Endothelial cell of umbilical vein (primary cell): ENCODE measurements around the gene ITGAE. TPM values are rescaled to one million over a fixed set of nuclear protein-coding genes. Genes with fewer than 3 reads are reported as not detected.

ENCODE experiments used
- BruUV-seq: library from RNA; stranded (reverse); fragments of 400-500 nt; replicated peaks from 2 replicates; lab custom pipeline; 2021; lab: Mats Ljungman, UMichigan
- CTCF ChIA-PET: fragments of 300-600, 350-600 bp; sonication (Branson Sonifier 250); formaldehyde crosslinking; loops from one replicate; lab custom pipeline; 2021; ENCODE audit warnings: antibody characterized with exemption, inconsistent platforms; lab: Charles Lee
- POLR2A ChIA-PET: fragments of 300-600, 350-600 bp; sonication (Branson Sonifier 250); formaldehyde crosslinking; loops from one replicate; lab custom pipeline; 2021; ENCODE audit warnings: antibody characterized with exemption, inconsistent platforms; lab: Charles Lee
- DNase-seq: peaks from one replicate; pipeline ENCODE4 v3.0.0-alpha.2; 2011; ENCODE audit warnings: low read depth, low spot score
- FAIRE-seq: peaks from 2 replicates; lab custom pipeline; 2011; peaks lifted over from hg19 to GRCh38; lab: Jason Lieb, UNC
- H2AFZ ChIP-seq: 2 replicates; pipeline ENCODE4 v1.6.0; 2012; ENCODE audit warnings: low read depth, low read length, control low read depth, inconsistent platforms
- H3K27ac ChIP-seq: 2 replicates; pipeline ENCODE4 v1.5.1; 2011; ENCODE audit warnings: low read depth, mild to moderate bottlenecking, control low read depth, low read length, moderate library complexity; ENCODE audit not compliant: insufficient read depth
- H3K27me3 ChIP-seq, 2 experiments: 2 replicates each; pipeline versions ENCODE4 v1.6.0 to v1.6.1; 2011; ENCODE audit warnings: low read length in 2 of 2, mixed read lengths in 1 of 2; ENCODE audit not compliant: control insufficient read depth in 2 of 2, insufficient read depth in 2 of 2
- H3K36me3 ChIP-seq, 2 experiments: 2 replicates in 1 of 2; 3 replicates in 1 of 2; pipeline ENCODE4 v1.5.1; 2011; ENCODE audit warnings: low read length in 2 of 2, mild to moderate bottlenecking in 1 of 2, moderate library complexity in 1 of 2; ENCODE audit not compliant: control insufficient read depth in 2 of 2, insufficient read depth in 2 of 2; ENCODE audit errors: extremely low read depth in 1 of 2
- H3K4me1 ChIP-seq: 3 replicates; pipeline ENCODE4 v1.5.1; 2011; ENCODE audit warnings: mild to moderate bottlenecking, low read length; ENCODE audit not compliant: control insufficient read depth, insufficient read depth; ENCODE audit errors: extremely low read depth
- H3K4me2 ChIP-seq: 2 replicates; pipeline ENCODE4 v1.6.1; 2011; ENCODE audit warnings: low read length, control low read depth, mixed read lengths; ENCODE audit not compliant: insufficient read depth
- H3K4me3 ChIP-seq, 3 experiments: fragments of 200-600 bp in 1 of 3; sonication (generic), shearing (Covaris generic) in 1 of 3; replicated peaks in 1 of 3; 2 replicates each; pipeline ENCODE4 v1.5.1; 2011 to 2016; ENCODE audit warnings: control low read depth in 3 of 3, low read length in 3 of 3, mild to moderate bottlenecking in 2 of 3, inconsistent platforms in 1 of 3, low read depth in 1 of 3, moderate library complexity in 1 of 3; ENCODE audit not compliant: insufficient read depth in 1 of 3
- H3K79me2 ChIP-seq: 2 replicates; pipeline ENCODE4 v1.6.0; 2012; ENCODE audit warnings: low read length, inconsistent platforms; ENCODE audit not compliant: control insufficient read depth, insufficient read depth
- H3K9ac ChIP-seq: replicated peaks from 2 replicates; pipeline ENCODE3; 2011; ENCODE audit warnings: low read length, control low read depth; ENCODE audit not compliant: insufficient read depth; ENCODE audit errors: extremely low read depth
- H3K9me1 ChIP-seq: replicated peaks from 3 replicates; pipeline ENCODE4 v1.6.0; 2011; ENCODE audit warnings: mild to moderate bottlenecking, low read length; ENCODE audit not compliant: control insufficient read depth, insufficient read depth; ENCODE audit errors: extremely low read depth
- H3K9me3 ChIP-seq: replicated peaks from 2 replicates; pipeline ENCODE4 v1.5.1; 2012; ENCODE audit warnings: low read length, inconsistent platforms; ENCODE audit not compliant: control insufficient read depth, insufficient read depth
- H4K20me1 ChIP-seq: replicated peaks from 2 replicates; pipeline ENCODE3; 2011; ENCODE audit warnings: mild to moderate bottlenecking, low read length; ENCODE audit not compliant: control insufficient read depth, insufficient read depth; ENCODE audit errors: extremely low read depth
- GATA2 ChIP-seq: IDR thresholded peaks from 2 replicates; pipeline ENCODE4 v1.7.0; 2011; ENCODE audit warnings: low read depth, mild to moderate bottlenecking, moderate library complexity, mixed read lengths, low read length; ENCODE audit not compliant: insufficient read length, insufficient read depth
- JUN ChIP-seq: IDR thresholded peaks from 2 replicates; pipeline ENCODE4 v1.6.1; 2011; ENCODE audit warnings: borderline replicate concordance, low read depth; ENCODE audit not compliant: insufficient read length, insufficient read depth
- POLR2A ChIP-seq: IDR thresholded peaks from 2 replicates; pipeline ENCODE4 v1.6.1; 2012; ENCODE audit warnings: low read depth, mild to moderate bottlenecking, control low read depth, low read length
- POLR2AphosphoS5 ChIP-seq: IDR thresholded peaks from 2 replicates; pipeline ENCODE4 v1.6.1; 2012; ENCODE audit warnings: low read depth, mild to moderate bottlenecking, control low read depth, low read length, moderate library complexity; ENCODE audit not compliant: insufficient read depth
- dilution Hi-C: fragments of 300-500 bp; cut with MboI; formaldehyde crosslinking; loops from one replicate; pipeline ENCODE4 v1.15.0; 2019; ENCODE audit warnings: low sequenced_read_pairs; ENCODE audit not compliant: extremely low pct_ligation_motif_present
- intact Hi-C: fragments of 100-400 bp; cut with micrococcal nuclease; formaldehyde crosslinking; loops from one replicate; pipeline ENCODE4 v1.10.0; 2022
- polyA plus RNA-seq, 4 experiments: library from polyadenylated mRNA; depleted of rRNA in 3 of 4; stranded (reverse) in 3 of 4; unstranded in 1 of 4; fragments of >200 nt; gene quantifications; 2 replicates each; pipeline versions ENCODE4 v1.2.1 to v1.2.3, GENCODE V29; 2011 to 2012; ENCODE audit warnings: missing spikeins in 1 of 4
- total RNA-seq: library from RNA; stranded (reverse); gene quantifications from 2 replicates; pipeline ENCODE4 v1.2.3, GENCODE V29; 2021

The ITGAE gene
- total and polyA plus RNA-seq, 2 donors (not counting 3 experiments of a cell fraction or from before 2014, with no cell fraction given) = 29.6 to 71.6 TPM

GRCh38 chr17:3838206-3838605, 37.2 kb upstream of the ITGAE start:
- Histone ChIP-seq H3K9ac (no peak overlapping the region), H3K9me1 (no peaks in the 10 kb centered on the region), H3K4me2 (no peak overlapping the region), H3K4me3 (no peak overlapping the region), H4K20me1 (no peaks in the 10 kb centered on the region), H3K9me3 (no peaks in the 10 kb centered on the region), H3K36me3 (peaks cover 10 to 23% of the 10 kb centered on the region in 2 experiments), H3K4me1 (no peaks in the 10 kb centered on the region), H3K27me3 (no peaks in the 10 kb centered on the region), H3K79me2 (peaks cover 32% of the 10 kb centered on the region), H3K27ac (no peak overlapping the region), H2AFZ (no peak overlapping the region)
- CTCF ChIA-PET = interaction anchor here (1.5 to 2.1 kb wide), 4 partner anchors 8 to 156 kb away, joined by 4 to 7 read pairs (median 5); no protein-coding TSS in a partner anchor
- no TSS peak for BruUV-seq
- POLR2A ChIA-PET = no interaction called here
- DNase-seq (no peak), FAIRE-seq (no peak)
- dilution Hi-C loops = no loop called here
- TF ChIP-seq POLR2AphosphoS5 (no peak), POLR2A (no peak)
- intact Hi-C loops = no loop called here

- Histone ChIP-seq H2AFZ (no peak overlapping the region), H3K27ac (no peak overlapping the region), H3K36me3 (peaks cover 7 to 23% of the 10 kb centered on the region in 2 experiments), H3K4me1 (no peaks in the 10 kb centered on the region), H4K20me1 (no peaks in the 10 kb centered on the region), H3K27me3 (no peaks in the 10 kb centered on the region), H3K9me1 (no peaks in the 10 kb centered on the region), H3K9me3 (no peaks in the 10 kb centered on the region), H3K4me3 (no peak overlapping the region), H3K9ac (no peak overlapping the region), H3K79me2 (peaks cover 28% of the 10 kb centered on the region), H3K4me2 (no peak overlapping the region)
- dilution Hi-C loops (no loop called here), intact Hi-C loops (no loop called here)
- POLR2A ChIA-PET = interaction anchor here (0.7 kb wide), 1 partner anchor 105 kb away, joined by 3 read pairs; no protein-coding TSS in a partner anchor
- FAIRE-seq (no peak), DNase-seq (no peak)
- BruUV-seq = no TSS peak
- CTCF ChIA-PET = interaction anchor here (0.6 to 1.6 kb wide), 3 partner anchors 9 to 154 kb away, joined by 3 to 4 read pairs (median 4); no protein-coding TSS in a partner anchor
- TF ChIP-seq GATA2 (no peak), JUN (no peak)
Observed at GRCh38 chr17:3836551-3836950, 35.6 kb upstream of the ITGAE start.
